ENCODE data around the gene SETD3. TPM values are rescaled to one million over a fixed set of nuclear protein-coding genes. Genes with fewer than 3 reads are reported as not detected.

The SETD3 gene
- total and polyA plus RNA-seq, 2 experiments from 2014 or later = 43.3 to 54.6 TPM

DNA sequence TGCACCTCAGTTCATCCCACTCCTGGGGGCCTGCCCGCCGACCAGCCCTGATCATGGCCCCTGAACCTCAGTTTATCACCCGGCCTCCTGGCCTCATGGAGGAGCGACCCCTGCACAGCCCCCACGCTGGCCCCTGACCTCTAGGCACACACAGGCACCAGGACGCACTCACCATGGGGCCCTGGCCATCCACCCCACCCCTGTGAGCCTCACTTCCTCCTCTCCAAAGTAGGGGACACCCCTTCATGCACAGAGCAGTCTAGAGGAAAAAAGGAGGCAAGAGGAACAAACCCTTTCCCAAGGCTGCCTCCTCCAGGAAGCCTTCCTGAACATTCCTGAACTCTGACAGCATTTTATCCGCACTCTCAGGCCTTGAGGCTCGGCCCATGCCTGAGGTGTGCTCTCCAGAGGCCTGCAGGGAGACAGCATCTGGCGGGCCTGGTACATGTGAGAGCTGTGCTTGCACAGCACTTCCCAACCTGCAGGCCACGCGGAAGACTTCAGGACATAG, 40.0 kb upstream of the SETD3 start:
- no peak for DNase-seq
- no peaks in the 10 kb centered on the region for H3K9me2 ChIP-seq (ENCODE audit: insufficient read depth)
- H3K27me3 ChIP-seq (replicated peaks; ENCODE audit: insufficient read depth) = no peaks in the 10 kb centered on the region
- 75 to 78% methylated on average over 11 of the region's 11 CpGs for WGBS, 2 experiments (ENCODE audit: low coverage in 1 of 2, low lambda C conversion rate in 2 of 2, missing lambda C conversion rate in 2 of 2)
- peaks cover 18% of the 10 kb centered on the region for H3K4me1 ChIP-seq (ENCODE audit: insufficient read depth)
- no peak overlapping the region for H3K4me2 ChIP-seq (ENCODE audit: unreplicated experiment)
- H3K4me3 ChIP-seq = no peak overlapping the region
- no peaks in the 10 kb centered on the region for H3F3A ChIP-seq (ENCODE audit: insufficient read depth)
- H2AFZ ChIP-seq = no peak overlapping the region
- no peak overlapping the region for H3K9ac ChIP-seq
- no peaks in the 10 kb centered on the region for H3K79me2 ChIP-seq (ENCODE audit: insufficient read depth)
- TF ChIP-seq EZH2phosphoT487 (IDR thresholded peaks at IDR 0.05; ENCODE audit: insufficient read depth, low read depth) (no peak), EZH2 (IDR thresholded peaks at IDR 0.05; ENCODE audit: insufficient read depth, poor library complexity, severe bottlenecking) (no peak)
- no peak overlapping the region for H3K27ac ChIP-seq
- H3K9me3 ChIP-seq (ENCODE audit: low read depth) = no peaks in the 10 kb centered on the region
- H4K20me1 ChIP-seq (ENCODE audit: insufficient read depth) = no peaks in the 10 kb centered on the region
- in situ Hi-C loops (cut with MboI) = loop anchor here (5.0 to 10.0 kb wide), 2 partner anchors 102 to 374 kb away; no protein-coding TSS in a partner anchor
- no peaks in the 10 kb centered on the region for H3K36me3 ChIP-seq (ENCODE audit: low read depth)

DNA sequence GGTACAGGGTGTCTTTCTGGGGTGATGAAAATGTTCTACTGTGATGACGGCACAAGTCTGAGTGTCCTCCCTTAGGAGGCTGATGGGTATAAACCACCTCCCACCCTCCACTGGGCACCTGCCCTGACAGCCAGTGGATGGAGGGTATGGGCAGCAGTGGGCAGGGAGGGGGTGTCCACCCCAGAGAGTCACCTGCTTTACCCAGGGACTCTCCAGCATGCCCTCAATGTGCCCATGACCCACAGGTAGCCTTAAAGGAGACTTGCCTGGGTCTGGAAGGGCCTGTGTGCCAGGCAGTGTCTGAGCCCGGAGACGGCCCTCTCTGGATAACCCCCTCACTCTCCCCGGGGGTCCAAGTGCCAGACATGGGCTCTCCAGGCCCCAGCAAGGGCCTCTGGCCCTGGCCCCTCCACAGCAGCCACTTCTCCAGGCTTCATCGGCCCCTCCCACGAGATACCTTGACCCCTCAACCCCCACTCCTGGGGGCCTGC, 39.3 kb upstream of the SETD3 start:
- TF ChIP-seq EZH2 (IDR thresholded peaks at IDR 0.05; ENCODE audit: insufficient read depth, poor library complexity, severe bottlenecking) (no peak), EZH2phosphoT487 (IDR thresholded peaks at IDR 0.05; ENCODE audit: insufficient read depth, low read depth) (no peak)
- Histone ChIP-seq H3K4me3 (no peak overlapping the region), H3K27ac (no peak overlapping the region), H3K36me3 (ENCODE audit: low read depth) (no peaks in the 10 kb centered on the region), H2AFZ (no peak overlapping the region), H3K27me3 (replicated peaks; ENCODE audit: insufficient read depth) (no peaks in the 10 kb centered on the region), H3F3A (ENCODE audit: insufficient read depth) (no peaks in the 10 kb centered on the region), H3K9me3 (ENCODE audit: low read depth) (no peaks in the 10 kb centered on the region), H4K20me1 (ENCODE audit: insufficient read depth) (no peaks in the 10 kb centered on the region), H3K9ac (no peak overlapping the region), H3K79me2 (ENCODE audit: insufficient read depth) (no peaks in the 10 kb centered on the region), H3K4me2 (ENCODE audit: unreplicated experiment) (no peak overlapping the region), H3K4me1 (ENCODE audit: insufficient read depth) (peaks cover 18% of the 10 kb centered on the region), H3K9me2 (ENCODE audit: insufficient read depth) (no peaks in the 10 kb centered on the region)
- no peak for DNase-seq
- 79 to 87% methylated on average over 4 to 6 of the region's 6 CpGs for WGBS, 2 experiments (ENCODE audit: low coverage in 1 of 2, low lambda C conversion rate in 2 of 2, missing lambda C conversion rate in 2 of 2)
- in situ Hi-C loops (cut with MboI) = loop anchor here (5.0 to 10.0 kb wide), 2 partner anchors 102 to 375 kb away; no protein-coding TSS in a partner anchor

DNA sequence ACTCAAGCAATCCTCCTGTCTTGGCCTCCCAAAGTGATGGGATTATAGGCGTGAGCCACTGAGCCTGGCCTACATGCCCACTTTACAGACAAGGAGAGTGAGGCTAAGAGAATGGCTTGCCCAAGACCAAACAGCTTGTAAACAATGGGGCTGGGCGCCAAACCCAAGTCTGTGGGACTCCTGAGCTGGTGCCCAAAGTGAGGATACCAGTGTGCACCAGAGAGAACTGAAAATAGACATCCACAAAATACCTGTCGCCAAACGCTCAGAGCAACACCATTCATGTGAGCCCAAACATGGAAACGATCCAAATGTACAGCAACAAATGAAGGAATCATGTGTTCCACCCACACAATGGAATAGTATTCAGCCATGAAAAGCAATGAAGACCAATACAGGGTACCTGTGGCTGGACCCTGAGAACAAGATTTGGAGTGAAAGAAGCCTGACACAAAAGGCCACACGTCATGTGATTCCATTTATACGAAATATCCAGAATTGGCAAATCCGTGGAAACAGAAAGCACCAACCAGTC, 38.8 kb upstream of the SETD3 start:
- Histone ChIP-seq H3K9ac (no peak overlapping the region), H3K9me3 (ENCODE audit: low read depth) (no peaks in the 10 kb centered on the region), H3K4me3 (no peak overlapping the region), H3K36me3 (ENCODE audit: low read depth) (no peaks in the 10 kb centered on the region), H2AFZ (no peak overlapping the region), H4K20me1 (ENCODE audit: insufficient read depth) (no peaks in the 10 kb centered on the region), H3F3A (ENCODE audit: insufficient read depth) (no peaks in the 10 kb centered on the region), H3K4me1 (ENCODE audit: insufficient read depth) (peaks cover 18% of the 10 kb centered on the region), H3K79me2 (ENCODE audit: insufficient read depth) (no peaks in the 10 kb centered on the region), H3K4me2 (ENCODE audit: unreplicated experiment) (no peak overlapping the region), H3K27ac (no peak overlapping the region), H3K9me2 (ENCODE audit: insufficient read depth) (no peaks in the 10 kb centered on the region), H3K27me3 (replicated peaks; ENCODE audit: insufficient read depth) (no peaks in the 10 kb centered on the region)
- in situ Hi-C loops (cut with MboI) = no loop called here
- no peak for DNase-seq
- TF ChIP-seq EZH2phosphoT487 (IDR thresholded peaks at IDR 0.05; ENCODE audit: insufficient read depth, low read depth) = no peak
- WGBS, 2 experiments (ENCODE audit: low coverage in 1 of 2, low lambda C conversion rate in 2 of 2, missing lambda C conversion rate in 2 of 2) = 83% methylated on average over 8 of the region's 8 CpGs

DNA sequence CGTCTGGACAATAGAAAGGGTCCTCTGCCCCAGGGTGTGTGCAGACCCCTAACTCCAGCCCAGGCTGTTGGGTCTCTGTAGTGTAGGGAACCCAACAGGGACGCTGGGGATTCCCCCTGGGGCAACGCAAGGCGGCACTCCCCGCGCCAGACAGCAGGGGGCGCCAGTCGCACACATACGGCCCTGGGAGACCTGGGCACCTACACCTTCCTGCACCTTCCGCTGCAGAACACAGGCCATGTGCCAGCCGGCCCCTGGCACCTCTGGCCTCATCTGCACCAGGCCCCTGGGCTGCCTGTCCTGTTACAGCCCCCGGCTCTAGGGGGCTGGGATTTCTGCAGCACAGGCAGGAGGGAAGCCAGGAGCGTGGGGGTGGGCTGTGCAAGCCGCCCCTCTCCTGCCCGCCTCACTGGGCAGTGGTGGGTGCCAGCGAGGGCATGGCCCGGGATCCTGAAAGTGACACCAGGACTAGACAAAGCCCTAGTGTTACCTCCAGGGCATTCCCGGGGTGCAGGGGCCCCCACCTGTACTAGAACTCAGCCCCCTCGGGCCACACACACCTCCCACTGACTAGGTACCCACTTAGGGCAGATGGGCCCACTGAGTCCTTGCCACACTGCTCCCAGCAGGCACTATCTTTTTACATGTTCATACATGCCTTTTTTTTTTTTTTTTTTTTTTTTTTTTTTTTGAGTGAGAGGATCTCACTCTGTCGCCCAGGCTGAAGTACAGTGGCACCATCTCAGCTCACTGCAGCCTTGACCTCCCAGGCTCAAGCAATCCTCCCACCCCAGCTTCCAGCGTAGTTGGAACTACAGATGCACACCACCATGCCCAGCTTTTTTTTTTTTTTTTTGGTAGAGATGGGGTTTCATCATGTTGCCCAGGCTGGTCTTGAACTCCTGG, 38.0 kb upstream of the SETD3 start:
- Histone ChIP-seq H3K4me2 (ENCODE audit: unreplicated experiment) (no peak overlapping the region), H3K27ac (no peak overlapping the region), H2AFZ (no peak overlapping the region), H3K9me2 (ENCODE audit: insufficient read depth) (no peaks in the 10 kb centered on the region), H4K20me1 (ENCODE audit: insufficient read depth) (no peaks in the 10 kb centered on the region), H3K9me3 (ENCODE audit: low read depth) (no peaks in the 10 kb centered on the region), H3K79me2 (ENCODE audit: insufficient read depth) (no peaks in the 10 kb centered on the region), H3K9ac (no peak overlapping the region), H3K27me3 (replicated peaks; ENCODE audit: insufficient read depth) (no peaks in the 10 kb centered on the region), H3F3A (ENCODE audit: insufficient read depth) (no peaks in the 10 kb centered on the region), H3K4me1 (ENCODE audit: insufficient read depth) (peaks cover 18% of the 10 kb centered on the region), H3K4me3 (no peak overlapping the region), H3K36me3 (ENCODE audit: low read depth) (no peaks in the 10 kb centered on the region)
- WGBS, 2 experiments (ENCODE audit: low coverage in 1 of 2, low lambda C conversion rate in 2 of 2, missing lambda C conversion rate in 2 of 2) = 23 to 32% methylated on average over 18 of the region's 21 CpGs
- in situ Hi-C loops (cut with MboI) = no loop called here
- TF ChIP-seq EZH2phosphoT487 (IDR thresholded peaks at IDR 0.05; ENCODE audit: insufficient read depth, low read depth) (no peak), EZH2 (IDR thresholded peaks at IDR 0.05; ENCODE audit: insufficient read depth, poor library complexity, severe bottlenecking) (no peak)
- peak; percentile 57 for DNase-seq

Measured in GM23248 (cell line).